Smooth muscle cell (in vitro differentiated cells): ENCODE data around the gene CIAO2B. TPM values are rescaled to one million over a fixed set of nuclear protein-coding genes. Genes with fewer than 3 reads are reported as not detected.

Source experiments
- DNase-seq: peaks from one replicate; lab custom pipeline; 2025; ENCODE audit not compliant: unreplicated experiment; lab: John Stamatoyannopoulos, UW
- H2AFZ ChIP-seq: fragments of 200-600 bp; sonication (generic); 2 replicates; pipeline ENCODE4 v1.6.0; 2016; ENCODE audit warnings: antibody characterized with exemption, low read depth, mild to moderate bottlenecking
- H3F3A ChIP-seq: fragments of 200-600 bp; sonication (generic); 2 replicates; pipeline ENCODE4 v1.6.0; 2017; ENCODE audit warnings: antibody characterized with exemption, low read depth
- H3K27ac ChIP-seq: fragments of 200-600 bp; sonication (generic); 2 replicates; pipeline ENCODE4 v1.5.1; 2016; ENCODE audit warnings: low read depth, mild to moderate bottlenecking
- H3K27me3 ChIP-seq: fragments of 200-600 bp; sonication (generic); 2 replicates; pipeline ENCODE4 v1.6.1; 2016; ENCODE audit warnings: low read depth, mild to moderate bottlenecking
- H3K36me3 ChIP-seq: fragments of 200-600 bp; sonication (generic); 2 replicates; pipeline ENCODE4 v1.5.1; 2016; ENCODE audit warnings: low read depth
- H3K4me1 ChIP-seq: fragments of 200-600 bp; sonication (generic); 2 replicates; pipeline ENCODE4 v1.5.1; 2016; ENCODE audit warnings: low read depth
- H3K4me2 ChIP-seq: fragments of 200-600 bp; sonication (generic); 2 replicates; pipeline ENCODE4 v1.6.0; 2016; ENCODE audit warnings: mild to moderate bottlenecking
- H3K4me3 ChIP-seq: fragments of 200-600 bp; sonication (generic); 2 replicates; pipeline ENCODE4 v1.5.1; 2016; ENCODE audit warnings: mild to moderate bottlenecking
- H3K79me2 ChIP-seq: fragments of 200-600 bp; sonication (generic); 2 replicates; pipeline ENCODE4 v1.6.0; 2016; ENCODE audit warnings: low read depth, mild to moderate bottlenecking
- H3K9ac ChIP-seq: fragments of 200-600 bp; sonication (generic); 2 replicates; pipeline ENCODE4 v1.6.0; 2016; ENCODE audit warnings: low read depth
- H3K9me3 ChIP-seq: fragments of 200-600 bp; sonication (generic); replicated peaks from 2 replicates; pipeline ENCODE4 v1.5.1; 2016; ENCODE audit warnings: low read depth
- H4K20me1 ChIP-seq: fragments of 200-600 bp; sonication (generic); 2 replicates; pipeline ENCODE4 v1.6.0; 2016; ENCODE audit warnings: low read depth
- CTCF ChIP-seq: fragments of 200-600 bp; sonication (generic); IDR thresholded peaks from 2 replicates; pipeline ENCODE4 v1.5.1; 2017; ENCODE audit warnings: borderline replicate concordance, mild to moderate bottlenecking, antibody characterized with exemption; ENCODE audit not compliant: insufficient read depth, poor library complexity, severe bottlenecking
- WGBS: methylation state at CpG from one replicate; pipeline ENCODE4 v1.1.7; 2016; ENCODE audit warnings: low lambda C conversion rate; 5-methylcytosine and 5-hydroxymethylcytosine counted together
- polyA plus RNA-seq: library from polyadenylated mRNA; unstranded; fragments of >200 nt; fragmentation: Nextera tagmentation; extraction: Ambion mirVana; gene quantifications from 2 replicates; pipeline ENCODE4 v1.2.1, GENCODE V29; 2016
- total RNA-seq: library from RNA; depleted of rRNA; stranded (reverse); fragments of >200 nt; gene quantifications from 2 replicates; pipeline ENCODE4 v1.2.3, GENCODE V29; 2014

Gene CIAO2B
- total and polyA plus RNA-seq, 2 experiments from 2014 or later = 141 to 173 TPM

DNA sequence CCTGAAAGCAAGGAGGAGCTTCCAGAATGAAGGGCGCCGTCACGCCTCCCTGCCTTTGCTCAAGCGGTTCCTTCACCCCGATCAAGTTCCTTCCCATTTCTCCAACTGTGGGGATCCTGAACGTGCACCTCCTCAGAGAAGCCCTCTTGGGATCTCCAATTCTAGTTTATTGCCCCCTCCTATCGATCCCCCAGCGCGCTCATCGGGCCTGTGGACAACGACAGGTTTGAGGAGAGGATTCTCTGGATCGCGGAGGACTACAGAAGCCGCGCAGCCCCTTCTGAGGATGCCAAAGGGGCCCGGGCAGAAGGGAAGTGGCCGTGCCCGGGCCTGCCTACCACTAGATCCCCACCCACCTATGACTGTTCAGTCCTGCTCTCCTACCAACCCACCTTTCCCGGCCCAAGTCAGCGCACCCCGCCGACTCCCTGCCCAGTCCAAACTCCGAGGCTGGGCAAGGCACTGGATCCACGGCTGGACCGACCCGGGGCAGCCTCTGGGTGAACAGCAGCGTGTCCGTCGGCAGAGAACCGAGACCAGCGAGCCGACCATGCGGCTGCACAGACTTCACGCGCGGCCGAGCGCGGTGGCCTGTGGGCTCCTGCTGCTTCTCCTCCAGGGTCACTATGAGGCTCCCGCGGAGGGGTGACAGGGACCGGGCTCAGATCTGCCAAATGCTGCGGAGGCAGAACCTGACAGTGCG is 14.1 kb upstream of the CIAO2B start:
- Histone ChIP-seq H3K9me3 (no peaks in the 10 kb centered on the region), H3K4me2 (peak overlapping the region; percentile 85), H3K27me3 (peaks cover 20% of the 10 kb centered on the region), H3K27ac (no peak overlapping the region), H3F3A (peaks cover 2% of the 10 kb centered on the region), H2AFZ (no peak overlapping the region), H4K20me1 (no peaks in the 10 kb centered on the region), H3K79me2 (no peaks in the 10 kb centered on the region), H3K4me3 (peak overlapping the region; percentile 48), H3K36me3 (no peaks in the 10 kb centered on the region), H3K9ac (no peak overlapping the region), H3K4me1 (no peaks in the 10 kb centered on the region)
- TF ChIP-seq CTCF = no peak
- no peak for DNase-seq
- WGBS = 50% methylated on average over 44 of the region's 44 CpGs

GRCh38 chr16:66947302-66948065 is 13.3 kb upstream of the CIAO2B start:
- no peak overlapping the region for H3K9ac ChIP-seq
- no peaks in the 10 kb centered on the region for H3K79me2 ChIP-seq
- H3K4me1 ChIP-seq = no peaks in the 10 kb centered on the region
- 39% methylated on average over 23 of the region's 23 CpGs for WGBS
- H4K20me1 ChIP-seq = no peaks in the 10 kb centered on the region
- H3F3A ChIP-seq = peaks cover 2% of the 10 kb centered on the region
- peak; percentile 37 for DNase-seq
- peak; percentile 94 for TF ChIP-seq CTCF
- no peak overlapping the region for H3K27ac ChIP-seq
- H3K9me3 ChIP-seq = no peaks in the 10 kb centered on the region
- peak overlapping the region; percentile 85 for H3K4me2 ChIP-seq
- H3K27me3 ChIP-seq = peaks cover 20% of the 10 kb centered on the region
- H3K36me3 ChIP-seq = no peaks in the 10 kb centered on the region
- peak overlapping the region; percentile 48 for H3K4me3 ChIP-seq
- no peak overlapping the region for H2AFZ ChIP-seq

GRCh38 chr16:66946974-66947301 is 12.7 kb upstream of the CIAO2B start:
- Histone ChIP-seq H3K36me3 (no peaks in the 10 kb centered on the region), H3K9me3 (no peaks in the 10 kb centered on the region), H3K27ac (no peak overlapping the region), H2AFZ (no peak overlapping the region), H3K79me2 (no peaks in the 10 kb centered on the region), H3K4me1 (no peaks in the 10 kb centered on the region), H3F3A (peaks cover 2% of the 10 kb centered on the region), H3K9ac (no peak overlapping the region), H3K4me3 (no peak overlapping the region), H4K20me1 (no peaks in the 10 kb centered on the region), H3K27me3 (peaks cover 20% of the 10 kb centered on the region), H3K4me2 (no peak overlapping the region)
- DNase-seq = no peak
- TF ChIP-seq CTCF = no peak
- WGBS = 59% methylated on average over 5 of the region's 5 CpGs
